ENCODE data around the gene MYRIP.
A peak's percentile ranks its signal among the peaks of the same experiment; 100 is the strongest.

MYRIP gene

GRCh38 chr3:40143283-40144090, 334.1 kb downstream of the MYRIP start:
- no peak for DNase-seq

- DNase-seq, result no peak
These were observed 339.4 kb downstream of the MYRIP start for GRCh38 chr3:40148827-40149226.

GRCh38 chr3:40152482-40153133, 343.2 kb downstream of the MYRIP start:
- DNase-seq, result no peak

GRCh38 chr3:40160933-40161332, 351.5 kb downstream of the MYRIP start:
- DNase-seq, result no peak

GRCh38 chr3:40162616-40163015, 353.2 kb downstream of the MYRIP start:
- no peak for DNase-seq

GRCh38 chr3:40166997-40167396, 357.6 kb downstream of the MYRIP start:
- no peak for DNase-seq

- DNase-seq, result no peak
These were observed 358.5 kb downstream of the MYRIP start for GRCh38 chr3:40167958-40168357.

- DNase-seq, result no peak
These were observed 360.6 kb downstream of the MYRIP start for GRCh38 chr3:40169983-40170382.

- peak; percentile 6 for DNase-seq
These were observed 361.0 kb downstream of the MYRIP start for GRCh38 chr3:40170395-40170794.

GRCh38 chr3:40172560-40172959, 363.2 kb downstream of the MYRIP start:
- DNase-seq, result no peak

GRCh38 chr3:40173227-40173721, 363.9 kb downstream of the MYRIP start:
- DNase-seq, result no peak

- DNase-seq, result no peak
These were observed 368.7 kb downstream of the MYRIP start for GRCh38 chr3:40178012-40178594.

- peak; percentile 53 for DNase-seq
These were observed 369.6 kb downstream of the MYRIP start for GRCh38 chr3:40179016-40179415.

- no peak for DNase-seq
These were observed 371.8 kb downstream of the MYRIP start for GRCh38 chr3:40181182-40181581.

GRCh38 chr3:40185029-40185695, 375.8 kb downstream of the MYRIP start:
- DNase-seq, result no peak

- DNase-seq, result no peak
These were observed 377.1 kb downstream of the MYRIP start for GRCh38 chr3:40186508-40186907.

- no peak for DNase-seq
These were observed 378.5 kb downstream of the MYRIP start for GRCh38 chr3:40187945-40188344.

- DNase-seq, result no peak
These were observed 379.7 kb downstream of the MYRIP start for GRCh38 chr3:40189118-40189517.

GRCh38 chr3:40190056-40190455, 380.6 kb downstream of the MYRIP start:
- no peak for DNase-seq

GRCh38 chr3:40191251-40191650, 381.8 kb downstream of the MYRIP start:
- no peak for DNase-seq

- DNase-seq, result peak; percentile 56
These were observed 382.5 kb downstream of the MYRIP start for GRCh38 chr3:40191850-40192448.

- no peak for DNase-seq
These were observed 383.2 kb downstream of the MYRIP start for GRCh38 chr3:40192628-40193027.

GRCh38 chr3:40196966-40197365, 387.6 kb downstream of the MYRIP start:
- DNase-seq, result no peak

All from activated CD4-positive, alpha-beta T cell treated with anti-CD3 and anti-CD28 coated beads, Interleukin-2, amount 50 U/mL, for 16 hours (primary cell).